DND-41 (cell line): ENCODE data around the gene PALM3.

ENCODE experiments used
- CTCF ChIP-seq: IDR thresholded peaks from 2 replicates; pipeline ENCODE4 v1.5.1; 2012; ENCODE audit warnings: borderline replicate concordance, low read length, moderate library complexity, mild to moderate bottlenecking; ENCODE audit not compliant: poor library complexity, severe bottlenecking; ENCODE audit errors: extremely low read depth
- EZH2 ChIP-seq: IDR thresholded peaks from 3 replicates; pipeline ENCODE4 v1.6.1; 2012; ENCODE audit warnings: borderline replicate concordance, low read depth, mild to moderate bottlenecking, moderate library complexity, low read length, inconsistent platforms; ENCODE audit not compliant: severe bottlenecking

DNA sequence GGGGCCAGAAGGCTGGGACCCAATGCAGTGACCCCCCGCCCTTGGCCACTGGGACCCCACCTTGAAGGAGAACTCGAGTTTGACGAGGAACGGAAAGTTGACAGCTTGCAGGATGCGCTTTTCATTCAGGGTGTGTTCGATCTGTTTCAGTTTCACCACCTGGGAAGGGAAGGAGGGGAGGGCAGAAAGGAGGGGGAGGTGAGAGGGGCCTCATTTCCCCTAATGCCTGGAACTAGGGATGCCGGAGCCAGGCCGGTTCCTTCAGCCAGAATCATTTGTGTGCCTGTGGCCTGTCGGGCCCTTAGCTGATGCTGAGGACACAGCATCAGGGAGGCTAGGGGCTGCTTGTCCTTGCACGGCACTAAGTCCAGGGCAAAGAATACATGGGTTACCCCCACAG, 40.9 kb upstream of the PALM3 start:
- TF ChIP-seq CTCF = no peak
- no peak for TF ChIP-seq EZH2
